Cardiac fibroblast (primary cell): ENCODE data around the gene ELOA2.

Experiments used
- DNase-seq, 2 donors: peaks; one replicate each; pipeline versions ENCODE4 v3.0.0 to v3.0.0-alpha.2; 2010; ENCODE audit warnings: low read depth in 2 of 2
- H3K4me3 ChIP-seq, 2 donors: replicated peaks in 1 of 2; 1 replicate in 1 of 2; 2 replicates in 1 of 2; pipeline ENCODE4 v1.5.1; 2011; ENCODE audit warnings: low read depth in 2 of 2, low read length in 2 of 2, mild to moderate bottlenecking in 2 of 2, moderate library complexity in 1 of 2
- TF ChIP-seq, protein P1 (sequence below): IDR thresholded peaks from one replicate; pipeline ENCODE4 v1.5.1; 2011; ENCODE audit warnings: low read depth, mild to moderate bottlenecking, low read length, inconsistent platforms

The ELOA2 gene, protein sequence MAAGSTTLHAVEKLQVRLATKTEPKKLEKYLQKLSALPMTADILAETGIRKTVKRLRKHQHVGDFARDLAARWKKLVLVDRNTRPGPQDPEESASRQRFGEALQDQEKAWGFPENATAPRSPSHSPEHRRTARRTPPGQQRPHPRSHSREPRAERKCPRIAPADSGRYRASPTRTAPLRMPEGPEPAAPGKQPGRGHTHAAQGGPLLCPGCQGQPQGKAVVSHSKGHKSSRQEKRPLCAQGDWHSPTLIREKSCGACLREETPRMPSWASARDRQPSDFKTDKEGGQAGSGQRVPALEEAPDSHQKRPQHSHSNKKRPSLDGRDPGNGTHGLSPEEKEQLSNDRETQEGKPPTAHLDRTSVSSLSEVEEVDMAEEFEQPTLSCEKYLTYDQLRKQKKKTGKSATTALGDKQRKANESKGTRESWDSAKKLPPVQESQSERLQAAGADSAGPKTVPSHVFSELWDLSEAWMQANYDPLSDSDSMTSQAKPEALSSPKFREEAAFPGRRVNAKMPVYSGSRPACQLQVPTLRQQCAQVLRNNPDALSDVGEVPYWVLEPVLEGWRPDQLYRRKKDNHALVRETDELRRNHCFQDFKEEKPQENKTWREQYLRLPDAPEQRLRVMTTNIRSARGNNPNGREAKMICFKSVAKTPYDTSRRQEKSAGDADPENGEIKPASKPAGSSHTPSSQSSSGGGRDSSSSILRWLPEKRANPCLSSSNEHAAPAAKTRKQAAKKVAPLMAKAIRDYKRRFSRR

GRCh38 chr18:47035156-47035671 lies at the start of gene ELOA2:
Gene ELOA2, minus strand, starts transcription at chr18:47035621. Its CDS starts 357 bp downstream, at chr18:47035264.
- TF ChIP-seq, protein P1, sequence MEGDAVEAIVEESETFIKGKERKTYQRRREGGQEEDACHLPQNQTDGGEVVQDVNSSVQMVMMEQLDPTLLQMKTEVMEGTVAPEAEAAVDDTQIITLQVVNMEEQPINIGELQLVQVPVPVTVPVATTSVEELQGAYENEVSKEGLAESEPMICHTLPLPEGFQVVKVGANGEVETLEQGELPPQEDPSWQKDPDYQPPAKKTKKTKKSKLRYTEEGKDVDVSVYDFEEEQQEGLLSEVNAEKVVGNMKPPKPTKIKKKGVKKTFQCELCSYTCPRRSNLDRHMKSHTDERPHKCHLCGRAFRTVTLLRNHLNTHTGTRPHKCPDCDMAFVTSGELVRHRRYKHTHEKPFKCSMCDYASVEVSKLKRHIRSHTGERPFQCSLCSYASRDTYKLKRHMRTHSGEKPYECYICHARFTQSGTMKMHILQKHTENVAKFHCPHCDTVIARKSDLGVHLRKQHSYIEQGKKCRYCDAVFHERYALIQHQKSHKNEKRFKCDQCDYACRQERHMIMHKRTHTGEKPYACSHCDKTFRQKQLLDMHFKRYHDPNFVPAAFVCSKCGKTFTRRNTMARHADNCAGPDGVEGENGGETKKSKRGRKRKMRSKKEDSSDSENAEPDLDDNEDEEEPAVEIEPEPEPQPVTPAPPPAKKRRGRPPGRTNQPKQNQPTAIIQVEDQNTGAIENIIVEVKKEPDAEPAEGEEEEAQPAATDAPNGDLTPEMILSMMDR = no peak
- no peak for DNase-seq
- no peak within 1 kb of the TSS for H3K4me3 ChIP-seq

DNA sequence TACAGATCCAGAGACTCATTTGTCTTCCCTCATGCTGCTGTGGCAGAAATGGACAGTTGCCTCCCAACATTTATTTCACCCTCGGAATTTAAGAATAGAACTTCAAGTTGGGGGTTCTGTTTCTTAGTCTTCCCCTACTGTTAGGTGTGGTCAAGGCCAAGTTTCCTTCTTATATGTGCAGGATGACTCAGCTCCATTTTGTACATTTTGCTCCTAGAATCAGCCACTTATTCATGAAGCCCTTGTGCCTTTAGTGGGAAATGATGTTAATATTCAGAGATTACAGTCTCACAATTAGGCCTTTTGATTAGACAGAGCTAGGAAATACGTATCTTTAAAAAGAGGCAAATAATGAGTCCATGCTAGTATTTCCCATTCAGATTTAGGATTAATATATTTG lies 46.2 kb upstream of the ELOA2 start:
- H3K4me3 ChIP-seq = no peak overlapping the region
- TF ChIP-seq, protein P1 = no peak
- DNase-seq = peak in 1 of 2 donors; percentile 22

DNA sequence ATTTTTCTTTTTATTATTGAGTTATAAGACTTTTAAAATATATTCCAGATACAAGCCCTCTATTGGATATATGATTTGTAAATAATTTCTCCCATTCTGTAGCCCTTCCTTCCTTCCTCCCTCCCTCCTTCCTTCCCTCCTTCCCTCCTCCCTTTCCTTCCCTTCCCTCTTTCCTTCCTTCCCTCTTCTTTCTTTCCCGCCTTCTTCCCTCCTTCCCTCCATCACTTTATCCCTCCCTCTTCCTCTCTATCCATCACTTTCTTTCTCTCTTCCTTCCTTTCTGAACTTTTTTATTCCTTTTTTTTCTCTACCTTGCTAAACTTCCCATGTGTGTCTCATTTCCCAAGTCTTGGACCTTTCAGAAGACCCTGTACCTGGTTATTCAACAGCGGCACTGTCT lies 45.5 kb upstream of the ELOA2 start:
- TF ChIP-seq, protein P1 = no peak
- H3K4me3 ChIP-seq = no peak overlapping the region
- DNase-seq = no peak

GRCh38 chr18:47077111-47077510 lies 41.7 kb upstream of the ELOA2 start:
- H3K4me3 ChIP-seq = no peak overlapping the region
- DNase-seq = no peak
- TF ChIP-seq, protein P1 = no peak

GRCh38 chr18:47075098-47075883 lies 39.9 kb upstream of the ELOA2 start:
- no peak overlapping the region for H3K4me3 ChIP-seq
- DNase-seq = peak in 1 of 2 donors; percentile 29
- TF ChIP-seq, protein P1 = no peak

DNA sequence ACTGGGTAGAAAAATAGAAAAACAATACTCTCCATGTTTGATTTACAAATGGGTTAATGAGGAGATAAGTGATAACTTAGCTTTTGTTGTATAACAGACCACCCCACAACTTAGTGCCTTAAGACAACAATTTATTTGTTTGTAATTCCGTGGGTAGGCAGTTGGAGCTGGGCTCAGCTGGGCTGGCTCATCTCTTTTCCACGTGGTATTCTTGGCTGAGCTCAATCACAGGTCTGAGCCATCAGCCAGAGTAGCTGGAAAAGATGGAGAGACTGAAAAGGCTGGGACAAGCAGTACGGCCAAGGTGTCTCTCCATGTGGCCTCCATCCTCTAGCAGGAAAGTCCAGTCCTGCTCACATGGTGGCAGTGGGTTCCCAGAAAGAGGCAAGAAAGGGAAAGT lies 32.2 kb upstream of the ELOA2 start:
- no peak for DNase-seq
- TF ChIP-seq, protein P1 = no peak
- no peak overlapping the region for H3K4me3 ChIP-seq
